ENCODE data around the gene IL24. TPM values are rescaled to one million over a fixed set of nuclear protein-coding genes. Genes with fewer than 3 reads are reported as not detected.

Gene IL24
- total RNA-seq, 1 donor from 2014 or later, result not detected

- no peak for DNase-seq (ENCODE audit: low read depth, low spot score)
- TF ChIP-seq CTCF (conservative IDR thresholded peaks at IDR 0.05), result no peak
- Mint-ChIP-seq H3K27ac (ENCODE audit: unreplicated experiment) (no peak overlapping the region), H3K4me1 (no peaks in the 10 kb centered on the region), H3K9me3 (no peaks in the 10 kb centered on the region), H3K27me3 (ENCODE audit: low read depth) (peaks cover 4% of the 10 kb centered on the region), H3K36me3 (ENCODE audit: low read depth) (no peaks in the 10 kb centered on the region), H3K4me3 (no peak overlapping the region)
These were observed 1.7 kb downstream of the IL24 start for GRCh38 chr1:206898915-206899431.

- Mint-ChIP-seq H3K9me3 (no peaks in the 10 kb centered on the region), H3K36me3 (ENCODE audit: low read depth) (no peaks in the 10 kb centered on the region), H3K27ac (ENCODE audit: unreplicated experiment) (no peak overlapping the region), H3K27me3 (ENCODE audit: low read depth) (peaks cover 11% of the 10 kb centered on the region), H3K4me3 (no peak overlapping the region), H3K4me1 (no peaks in the 10 kb centered on the region)
- no peak for DNase-seq (ENCODE audit: low read depth, low spot score)
- TF ChIP-seq CTCF (conservative IDR thresholded peaks at IDR 0.05), result no peak
These were observed 2.5 kb downstream of the IL24 start for GRCh38 chr1:206899717-206900116.

GRCh38 chr1:206900149-206900548, 2.9 kb downstream of the IL24 start:
- H3K4me1 Mint-ChIP-seq, result no peaks in the 10 kb centered on the region
- no peaks in the 10 kb centered on the region for H3K9me3 Mint-ChIP-seq
- DNase-seq (ENCODE audit: low read depth, low spot score), result no peak
- peaks cover 14% of the 10 kb centered on the region for H3K27me3 Mint-ChIP-seq (ENCODE audit: low read depth)
- no peaks in the 10 kb centered on the region for H3K36me3 Mint-ChIP-seq (ENCODE audit: low read depth)
- no peak overlapping the region for H3K4me3 Mint-ChIP-seq
- H3K27ac Mint-ChIP-seq (ENCODE audit: unreplicated experiment), result no peak overlapping the region
- TF ChIP-seq CTCF (conservative IDR thresholded peaks at IDR 0.05), result no peak

- no peak overlapping the region for H3K4me3 Mint-ChIP-seq
- H3K27me3 Mint-ChIP-seq (ENCODE audit: low read depth), result peaks cover 31% of the 10 kb centered on the region
- no peaks in the 10 kb centered on the region for H3K9me3 Mint-ChIP-seq
- DNase-seq (ENCODE audit: low read depth, low spot score), result no peak
- H3K36me3 Mint-ChIP-seq (ENCODE audit: low read depth), result no peaks in the 10 kb centered on the region
- TF ChIP-seq CTCF (conservative IDR thresholded peaks at IDR 0.05), result no peak
- H3K27ac Mint-ChIP-seq (ENCODE audit: unreplicated experiment), result no peak overlapping the region
- no peaks in the 10 kb centered on the region for H3K4me1 Mint-ChIP-seq
These were observed 4.7 kb downstream of the IL24 start for GRCh38 chr1:206901944-206902343.

- Mint-ChIP-seq H3K4me3 (no peak overlapping the region), H3K36me3 (ENCODE audit: low read depth) (no peaks in the 10 kb centered on the region), H3K9me3 (no peaks in the 10 kb centered on the region), H3K27ac (ENCODE audit: unreplicated experiment) (no peak overlapping the region), H3K4me1 (no peaks in the 10 kb centered on the region), H3K27me3 (ENCODE audit: low read depth) (peaks cover 38% of the 10 kb centered on the region)
- TF ChIP-seq CTCF (conservative IDR thresholded peaks at IDR 0.05), result no peak
- DNase-seq (ENCODE audit: low read depth, low spot score), result no peak
These were observed 5.5 kb downstream of the IL24 start for GRCh38 chr1:206902702-206903101.

- Mint-ChIP-seq H3K27me3 (ENCODE audit: low read depth) (peaks cover 47% of the 10 kb centered on the region), H3K4me3 (no peak overlapping the region)
These were observed 6.4 kb downstream of the IL24 start for GRCh38 chr1:206903687-206904086.

More at GRCh38 chr1:206903687-206904086, 6.4 kb downstream of the IL24 start:
- Mint-ChIP-seq H3K9me3 (no peaks in the 10 kb centered on the region), H3K27ac (ENCODE audit: unreplicated experiment) (no peak overlapping the region), H3K36me3 (ENCODE audit: low read depth) (no peaks in the 10 kb centered on the region), H3K4me1 (no peaks in the 10 kb centered on the region)
- no peak for DNase-seq (ENCODE audit: low read depth, low spot score)
- TF ChIP-seq CTCF (conservative IDR thresholded peaks at IDR 0.05), result no peak

Data from neural crest cell (in vitro differentiated cells).